Suprapubic skin (tissue), 3 donors: ENCODE results near the gene MT1M.

Experiments used
- CTCF ChIP-seq, 2 donors: fragments of 200-600 bp in 1 of 2; fragments of 450-650 bp in 1 of 2; sonication (generic) in 1 of 2; IDR thresholded peaks; one replicate each; pipeline ENCODE4 v1.5.1; 2016 to 2019; ENCODE audit warnings: antibody characterized with exemption in 2 of 2, mild to moderate bottlenecking in 1 of 2, moderate library complexity in 1 of 2
- POLR2A ChIP-seq, 2 donors: fragments of 450-650 bp; IDR thresholded peaks; one replicate each; pipeline ENCODE4 v1.6.1; 2017; ENCODE audit warnings: antibody characterized with exemption in 2 of 2, mild to moderate bottlenecking in 2 of 2, moderate library complexity in 2 of 2

DNA sequence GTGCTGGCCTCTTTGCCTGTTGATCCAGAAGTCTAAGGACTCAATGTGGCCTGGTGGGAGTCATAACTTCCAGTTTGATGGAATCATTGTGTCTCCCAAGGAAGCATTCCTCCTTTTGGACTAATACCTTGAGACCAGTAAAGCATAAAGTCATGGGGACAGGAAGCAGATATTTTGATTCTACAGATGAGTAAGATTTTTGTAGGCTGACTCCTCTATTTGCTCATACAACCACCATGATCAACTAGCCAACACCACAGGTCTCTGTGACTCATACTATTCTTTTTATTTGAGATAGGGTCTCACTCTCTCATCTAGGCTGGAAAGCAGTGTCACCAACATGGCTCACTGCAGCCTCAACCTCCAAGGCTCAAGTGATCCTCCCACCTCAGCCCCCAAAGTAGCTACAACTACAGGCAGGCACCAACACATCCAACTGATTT is 17.9 kb upstream of the MT1M start:
- TF ChIP-seq CTCF (IDR thresholded peaks at IDR 0.05) (no peak), POLR2A (IDR thresholded peaks at IDR 0.05) (no peak)
